Uterus (tissue), 2 donors: ENCODE results near the gene TNFAIP8L3.
"Not testable (repeated sequence)": the region's sequence is repeated elsewhere in the genome, so short reads cannot be mapped to it uniquely, and the experiment has no call there.

ENCODE experiments used
- POLR2A ChIP-seq, 2 donors: fragments of 450-650 bp; IDR thresholded peaks; one replicate each; pipeline ENCODE4 v1.6.1; 2016; ENCODE audit warnings: antibody characterized with exemption in 2 of 2, mild to moderate bottlenecking in 1 of 2, moderate library complexity in 1 of 2
- TF ChIP-seq, protein P1 (sequence below), 4 experiments: fragments of 200-600 bp in 2 of 4; fragments of 450-650 bp in 2 of 4; sonication (generic) in 2 of 4; IDR thresholded peaks; one replicate each; pipeline ENCODE4 v1.5.1; 2016 to 2019; ENCODE audit warnings: antibody characterized with exemption in 4 of 4, mild to moderate bottlenecking in 2 of 4, moderate library complexity in 1 of 4

DNA sequence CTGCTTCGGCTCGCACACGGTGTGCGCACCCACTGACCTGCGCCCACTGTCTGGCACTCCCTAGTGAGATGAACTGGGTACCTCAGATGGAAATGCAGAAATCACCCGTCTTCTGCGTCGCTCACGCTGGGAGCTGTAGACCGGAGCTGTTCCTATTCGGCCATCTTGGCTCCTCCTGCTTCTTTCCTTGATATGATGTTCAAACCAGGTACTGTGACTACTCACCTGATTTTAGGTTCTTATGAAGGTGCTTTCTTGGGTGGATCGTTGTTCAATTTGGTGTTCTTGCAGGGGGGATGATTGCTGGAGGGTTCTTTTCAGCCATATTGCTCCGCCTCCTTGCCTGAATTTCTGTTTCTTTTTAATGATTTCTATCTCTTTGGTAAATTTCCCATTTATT, 57.2 kb downstream of the TNFAIP8L3 start:
- not testable (repeated sequence) for TF ChIP-seq POLR2A (IDR thresholded peaks at IDR 0.05)
- TF ChIP-seq, protein P1, sequence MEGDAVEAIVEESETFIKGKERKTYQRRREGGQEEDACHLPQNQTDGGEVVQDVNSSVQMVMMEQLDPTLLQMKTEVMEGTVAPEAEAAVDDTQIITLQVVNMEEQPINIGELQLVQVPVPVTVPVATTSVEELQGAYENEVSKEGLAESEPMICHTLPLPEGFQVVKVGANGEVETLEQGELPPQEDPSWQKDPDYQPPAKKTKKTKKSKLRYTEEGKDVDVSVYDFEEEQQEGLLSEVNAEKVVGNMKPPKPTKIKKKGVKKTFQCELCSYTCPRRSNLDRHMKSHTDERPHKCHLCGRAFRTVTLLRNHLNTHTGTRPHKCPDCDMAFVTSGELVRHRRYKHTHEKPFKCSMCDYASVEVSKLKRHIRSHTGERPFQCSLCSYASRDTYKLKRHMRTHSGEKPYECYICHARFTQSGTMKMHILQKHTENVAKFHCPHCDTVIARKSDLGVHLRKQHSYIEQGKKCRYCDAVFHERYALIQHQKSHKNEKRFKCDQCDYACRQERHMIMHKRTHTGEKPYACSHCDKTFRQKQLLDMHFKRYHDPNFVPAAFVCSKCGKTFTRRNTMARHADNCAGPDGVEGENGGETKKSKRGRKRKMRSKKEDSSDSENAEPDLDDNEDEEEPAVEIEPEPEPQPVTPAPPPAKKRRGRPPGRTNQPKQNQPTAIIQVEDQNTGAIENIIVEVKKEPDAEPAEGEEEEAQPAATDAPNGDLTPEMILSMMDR (IDR thresholded peaks at IDR 0.05) = not testable (repeated sequence)
